IMR-90 (cell line): Measurements from ENCODE around the gene KLHL17.

Experiments used
- CHD1 ChIP-seq: IDR thresholded peaks from 2 replicates; pipeline ENCODE4 v1.6.1; 2012; ENCODE audit warnings: low read depth, low read length, improper control_type of control experiment
- CTCF ChIP-seq: conservative IDR thresholded peaks from 2 replicates; pipeline ENCODE4 v1.5.1; 2012; ENCODE audit warnings: mild to moderate bottlenecking, low read depth, low read length, improper control_type of control experiment
- POLR2A ChIP-seq: IDR thresholded peaks from 2 replicates; pipeline ENCODE4 v1.6.1; 2012; ENCODE audit warnings: mild to moderate bottlenecking, low read depth, low read length

- no peak for TF ChIP-seq CTCF
- no peak for TF ChIP-seq CHD1
- TF ChIP-seq POLR2A = no peak
Measured at GRCh38 chr1:956636-957035, 3.7 kb upstream of the KLHL17 start.
